BLaER1 treated with 17β-estradiol and CSF1 and Interleukin-3, amounts not matched to agents 10 nM and 100 nM (cell line): ENCODE results near the gene BARX2.

Source experiments
- H3K27ac ChIP-seq, 11 experiments: shearing (Covaris generic); formaldehyde crosslinking; 2 replicates each; pipeline ENCODE4 v1.8.1; 2022
- H3K27me3 ChIP-seq, 11 experiments: shearing (Covaris generic); formaldehyde crosslinking; 2 replicates each; pipeline ENCODE4 v1.8.1; 2022
- H3K36me3 ChIP-seq, 11 experiments: shearing (Covaris generic); formaldehyde crosslinking; 2 replicates each; pipeline ENCODE4 v1.8.1; 2022
- H3K4me1 ChIP-seq, 10 experiments: shearing (Covaris generic); formaldehyde crosslinking; 2 replicates each; pipeline ENCODE4 v1.8.1; 2022
- H3K4me2 ChIP-seq, 11 experiments: shearing (Covaris generic); formaldehyde crosslinking; 2 replicates each; pipeline ENCODE4 v1.8.1; 2022
- H3K4me3 ChIP-seq, 10 experiments: shearing (Covaris generic); formaldehyde crosslinking; 2 replicates each; pipeline ENCODE4 v1.8.1; 2022
- H3K9ac ChIP-seq, 11 experiments: shearing (Covaris generic); formaldehyde crosslinking; 2 replicates each; pipeline ENCODE4 v1.8.1; 2022
- H3K9me3 ChIP-seq, 11 experiments: shearing (Covaris generic); formaldehyde crosslinking; replicated peaks in 1 of 11; 2 replicates each; pipeline ENCODE4 v1.8.1; 2022
- H4K20me1 ChIP-seq, 11 experiments: shearing (Covaris generic); formaldehyde crosslinking; 2 replicates each; pipeline ENCODE4 v1.8.1; 2022
- Cebpa-rat ChIP-seq, 11 experiments: shearing (Covaris generic); IDR thresholded peaks; 2 replicates each; pipeline ENCODE4 v1.8.1; 2022

BARX2 gene

DNA sequence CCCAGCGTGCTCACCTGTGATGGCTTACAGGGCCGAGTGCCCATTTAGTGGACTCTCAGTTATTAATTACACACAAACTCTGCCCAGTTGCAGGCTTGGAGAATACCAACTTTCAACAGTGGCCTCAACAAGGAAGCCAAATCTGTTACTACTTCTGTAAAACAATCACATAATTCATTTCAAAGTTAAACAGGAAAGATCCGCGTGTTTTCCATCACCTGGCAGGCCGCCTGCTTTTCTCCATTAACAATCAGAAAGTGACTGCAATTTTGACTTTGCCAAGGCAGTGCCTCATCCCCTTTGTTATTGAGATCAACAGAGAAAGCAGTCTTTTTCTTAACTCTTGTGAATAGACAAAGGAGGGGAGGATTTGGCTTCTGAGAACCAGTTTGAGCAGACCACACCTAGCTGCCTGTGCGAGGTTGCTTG is 77.7 kb downstream of the BARX2 start:
- Histone ChIP-seq H3K9ac (no peak overlapping the region), H3K4me2 (no peak overlapping the region), H3K4me1 (no peaks in the 10 kb centered on the region), H4K20me1 (no peaks in the 10 kb centered on the region), H3K4me3 (no peak overlapping the region), H3K27ac (no peak overlapping the region), H3K36me3 (no peaks in the 10 kb centered on the region), H3K27me3 (no peaks in the 10 kb centered on the region), H3K9me3 (peaks cover 0 to 16% (median 7%) of the 10 kb centered on the region in 11 experiments; a peak in 12 of 22 replicates)
- no peak for TF ChIP-seq Cebpa-rat (IDR thresholded peaks at IDR 0.05)

GRCh38 chr11:129455101-129455500 is 79.5 kb downstream of the BARX2 start:
- Histone ChIP-seq H3K4me2 (no peak overlapping the region), H3K9ac (no peak overlapping the region), H4K20me1 (no peaks in the 10 kb centered on the region), H3K27ac (no peak overlapping the region), H3K9me3 (peaks cover 0 to 6% (median 0%) of the 10 kb centered on the region in 11 experiments; a peak in 2 of 22 replicates), H3K27me3 (no peaks in the 10 kb centered on the region), H3K4me3 (no peak overlapping the region), H3K36me3 (no peaks in the 10 kb centered on the region), H3K4me1 (no peaks in the 10 kb centered on the region)
- TF ChIP-seq Cebpa-rat (IDR thresholded peaks at IDR 0.05) = no peak

GRCh38 chr11:129455756-129456655 is 80.4 kb downstream of the BARX2 start:
- H3K27ac ChIP-seq = no peak overlapping the region
- no peak overlapping the region for H3K4me2 ChIP-seq
- peaks cover 0 to 6% (median 0%) of the 10 kb centered on the region in 11 experiments; a peak in 2 of 22 replicates for H3K9me3 ChIP-seq
- no peaks in the 10 kb centered on the region for H3K27me3 ChIP-seq
- no peaks in the 10 kb centered on the region for H4K20me1 ChIP-seq
- TF ChIP-seq Cebpa-rat (IDR thresholded peaks at IDR 0.05) = peak; percentile 42 to 92 (median 62); a peak in 11 of 22 replicates
- no peaks in the 10 kb centered on the region for H3K36me3 ChIP-seq
- H3K4me3 ChIP-seq = no peak overlapping the region
- no peak overlapping the region for H3K9ac ChIP-seq
- H3K4me1 ChIP-seq = no peaks in the 10 kb centered on the region

GRCh38 chr11:129457321-129457720 is 81.7 kb downstream of the BARX2 start:
- TF ChIP-seq Cebpa-rat (IDR thresholded peaks at IDR 0.05) = no peak
- Histone ChIP-seq H3K27ac (no peak overlapping the region), H3K4me1 (no peaks in the 10 kb centered on the region), H3K27me3 (no peaks in the 10 kb centered on the region), H3K36me3 (no peaks in the 10 kb centered on the region), H3K9ac (no peak overlapping the region), H3K4me3 (no peak overlapping the region), H4K20me1 (no peaks in the 10 kb centered on the region), H3K9me3 (peaks cover 0 to 1% (median 0%) of the 10 kb centered on the region in 11 experiments; a peak in 2 of 22 replicates), H3K4me2 (no peak overlapping the region)

- H3K9ac ChIP-seq = no peak overlapping the region
- no peak overlapping the region for H3K4me3 ChIP-seq
- peaks cover 0 to 4% (median 0%) of the 10 kb centered on the region in 11 experiments; a peak in 6 of 22 replicates for H3K9me3 ChIP-seq
- no peaks in the 10 kb centered on the region for H3K4me1 ChIP-seq
- no peaks in the 10 kb centered on the region for H3K36me3 ChIP-seq
- H3K4me2 ChIP-seq = no peak overlapping the region
- H4K20me1 ChIP-seq = no peaks in the 10 kb centered on the region
- TF ChIP-seq Cebpa-rat (IDR thresholded peaks at IDR 0.05) = no peak
- H3K27ac ChIP-seq = no peak overlapping the region
- H3K27me3 ChIP-seq = no peaks in the 10 kb centered on the region
These were observed 82.6 kb downstream of the BARX2 start for GRCh38 chr11:129458278-129458677.

DNA sequence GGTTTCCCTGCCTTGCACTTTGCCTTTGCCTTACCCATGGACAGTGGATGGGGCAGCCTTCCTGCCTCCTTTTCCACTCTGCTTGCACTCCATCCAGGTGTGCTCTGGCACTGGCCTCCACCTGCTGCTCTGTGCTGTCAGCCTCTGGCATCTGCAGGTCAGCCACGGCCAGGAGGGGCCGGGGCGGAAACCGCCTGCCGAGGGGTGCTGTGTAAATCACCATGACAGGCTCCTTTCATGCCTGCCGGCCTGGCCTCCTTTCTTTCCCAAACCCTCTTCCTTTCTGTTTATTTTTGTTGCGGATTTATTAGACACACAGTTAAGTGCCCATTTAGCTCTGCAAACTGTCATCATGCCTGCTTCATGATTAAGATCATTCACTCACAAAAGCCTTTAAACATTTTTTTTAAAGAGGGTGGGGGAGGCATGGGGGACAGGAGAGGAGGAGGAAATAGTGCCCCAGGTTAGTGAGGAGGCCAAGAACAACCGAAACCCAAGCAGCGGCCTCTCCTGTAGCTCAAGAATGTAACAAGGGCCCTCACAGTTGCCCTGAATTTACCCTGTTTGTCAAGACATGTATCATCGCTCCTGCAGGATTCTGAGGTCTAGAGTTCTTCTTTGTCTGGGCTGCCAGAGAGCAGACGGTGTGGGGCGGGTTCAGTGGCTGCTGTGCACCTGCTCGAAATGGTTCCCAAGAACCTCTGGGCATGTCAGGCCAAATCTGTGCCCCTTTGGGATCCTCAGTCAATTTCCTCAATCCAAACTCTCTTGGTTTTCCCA is 83.3 kb downstream of the BARX2 start:
- H3K27ac ChIP-seq = no peak overlapping the region

DNA sequence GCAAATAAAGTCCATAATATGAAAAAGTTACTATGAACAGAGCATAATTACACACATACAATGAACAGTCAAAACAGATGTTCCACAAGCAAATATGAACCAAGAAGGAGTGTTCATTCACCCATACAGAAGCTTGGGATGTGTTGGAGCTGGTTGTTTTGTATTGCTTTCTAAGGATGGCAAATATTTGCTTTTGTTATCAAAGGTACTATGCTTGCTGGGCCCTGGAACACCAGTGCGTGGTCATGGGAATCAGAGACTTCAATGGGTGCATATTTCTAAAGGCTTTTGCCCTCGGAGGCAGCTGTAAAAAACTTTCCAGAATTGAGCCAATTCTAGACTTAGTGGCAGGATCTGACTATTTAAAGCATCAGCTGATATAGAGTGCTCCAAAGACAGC is 85.1 kb downstream of the BARX2 start:
- Histone ChIP-seq H3K27ac (no peak overlapping the region), H4K20me1 (no peaks in the 10 kb centered on the region), H3K36me3 (no peaks in the 10 kb centered on the region), H3K9me3 (peaks cover 0 to 6% (median 0%) of the 10 kb centered on the region in 11 experiments; a peak in 6 of 22 replicates), H3K4me1 (no peaks in the 10 kb centered on the region), H3K4me2 (no peak overlapping the region), H3K27me3 (no peaks in the 10 kb centered on the region), H3K4me3 (no peak overlapping the region), H3K9ac (no peak overlapping the region)
- no peak for TF ChIP-seq Cebpa-rat (IDR thresholded peaks at IDR 0.05)

More for the DNA sequence above, 83.3 kb downstream of the BARX2 start:
- H3K4me3 ChIP-seq = no peak overlapping the region
- no peaks in the 10 kb centered on the region for H4K20me1 ChIP-seq
- no peaks in the 10 kb centered on the region for H3K36me3 ChIP-seq
- no peak for TF ChIP-seq Cebpa-rat (IDR thresholded peaks at IDR 0.05)
- H3K9me3 ChIP-seq = peaks cover 0 to 6% (median 0%) of the 10 kb centered on the region in 11 experiments; a peak in 6 of 22 replicates
- no peak overlapping the region for H3K9ac ChIP-seq
- H3K27me3 ChIP-seq = no peaks in the 10 kb centered on the region
- H3K4me1 ChIP-seq = no peaks in the 10 kb centered on the region
- no peak overlapping the region for H3K4me2 ChIP-seq

DNA sequence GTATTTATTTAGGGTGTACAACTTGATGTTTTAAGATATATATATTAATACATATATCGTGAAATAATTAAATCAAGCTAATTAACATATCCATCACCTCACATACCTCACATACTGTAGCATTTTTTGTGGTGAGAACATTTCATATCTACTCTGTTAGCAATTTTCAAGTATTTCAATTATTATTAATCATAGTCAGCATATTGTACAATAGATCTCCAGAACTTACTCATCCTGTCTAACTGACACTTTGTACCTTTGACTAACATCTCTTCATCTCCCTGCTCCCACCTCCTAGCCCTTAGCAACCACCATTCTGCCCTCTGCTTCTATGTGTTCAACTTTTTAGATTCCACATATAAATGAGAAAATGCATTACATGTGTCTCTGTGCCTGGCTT is 108.4 kb downstream of the BARX2 start:
- Histone ChIP-seq H3K4me1 (no peaks in the 10 kb centered on the region), H3K27me3 (no peaks in the 10 kb centered on the region)

DNA sequence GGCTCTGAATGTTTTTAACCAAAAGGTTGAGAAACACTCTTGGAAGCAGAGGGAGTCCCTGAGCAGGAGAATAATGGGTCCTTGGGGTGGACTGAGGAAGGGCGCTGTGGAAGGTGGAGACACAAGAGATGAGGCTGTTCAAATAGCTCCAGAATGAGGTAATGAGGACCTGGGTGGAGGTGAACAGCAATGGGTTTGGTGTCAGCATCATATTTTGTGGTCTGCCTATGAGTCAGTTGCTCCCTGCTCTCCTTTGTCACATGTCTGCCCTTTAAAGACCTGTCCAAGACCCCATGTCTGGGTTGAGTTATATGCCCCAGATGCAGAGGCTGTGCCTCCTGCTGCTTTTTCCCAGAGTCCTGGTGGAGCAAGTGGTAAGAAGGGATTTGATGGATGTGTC is 113.6 kb downstream of the BARX2 start:
- Histone ChIP-seq H3K4me2 (no peak overlapping the region), H3K9me3 (peaks cover 0 to 17% (median 8%) of the 10 kb centered on the region in 11 experiments; a peak in 11 of 22 replicates), H3K4me1 (no peaks in the 10 kb centered on the region), H3K27me3 (no peaks in the 10 kb centered on the region), H3K9ac (no peak overlapping the region), H3K4me3 (no peak overlapping the region), H3K36me3 (no peaks in the 10 kb centered on the region), H4K20me1 (no peaks in the 10 kb centered on the region), H3K27ac (no peak overlapping the region)
- TF ChIP-seq Cebpa-rat (IDR thresholded peaks at IDR 0.05) = no peak

More for the DNA sequence above, 108.4 kb downstream of the BARX2 start:
- H3K36me3 ChIP-seq = no peaks in the 10 kb centered on the region
- peaks cover 0 to 11% (median 4%) of the 10 kb centered on the region in 11 experiments; a peak in 9 of 22 replicates for H3K9me3 ChIP-seq
- no peaks in the 10 kb centered on the region for H4K20me1 ChIP-seq
- H3K27ac ChIP-seq = no peak overlapping the region
- H3K9ac ChIP-seq = no peak overlapping the region
- H3K4me2 ChIP-seq = no peak overlapping the region
- no peak overlapping the region for H3K4me3 ChIP-seq
- no peak for TF ChIP-seq Cebpa-rat (IDR thresholded peaks at IDR 0.05)
